ENCODE measurements around the gene SPRY4. TPM values are rescaled to one million over a fixed set of nuclear protein-coding genes. Genes with fewer than 3 reads are reported as not detected.

Gene SPRY4
- total and polyA plus RNA-seq, 2 of the 13 experiments (the other 11 are each of a cell fraction or from before 2014, with no cell fraction given), result 8.9 to 17.8 TPM

DNA sequence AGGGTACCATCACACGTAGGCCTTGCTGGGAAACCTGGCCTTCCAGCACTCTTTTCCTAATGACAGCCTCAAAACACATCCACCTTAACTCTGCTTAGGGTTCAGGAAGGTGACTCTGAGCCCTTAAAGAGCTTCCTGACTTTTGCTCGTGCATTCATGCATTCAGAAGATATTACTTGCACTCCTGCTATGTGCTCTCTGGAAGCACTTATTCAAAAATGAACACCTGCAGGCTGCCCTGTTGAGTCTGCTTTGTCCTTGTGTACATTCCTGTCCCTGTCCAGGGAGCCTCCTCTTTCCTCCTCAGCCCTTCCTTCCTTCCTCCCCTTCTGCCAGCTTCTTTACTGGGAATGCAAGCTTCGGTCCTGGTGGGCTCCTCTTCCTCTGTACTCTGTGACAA, 61.5 kb downstream of the SPRY4 start:
- no TSS peak for BruUV-seq (replicated peaks)
- no peak overlapping the region for H3K9ac ChIP-seq (ENCODE audit: insufficient read depth, low read depth, low read length)
- no peaks in the 10 kb centered on the region for H3K9me3 ChIP-seq (ENCODE audit: low read length)
- 21% methylated on average over 3 of the region's 3 CpGs for WGBS (ENCODE audit: low lambda C conversion rate)
- ChIA-PET POLR2A (interaction anchor here (0.6 to 1.0 kb wide), 2 partner anchors 17 to 105 kb away, joined by 3 read pairs; no protein-coding TSS in a partner anchor), CTCF (ENCODE audit: low intra/inter-chr PET ratio, low total read pairs) (no interaction called here)
- no peak overlapping the region for H3K4me3 ChIP-seq (replicated peaks in 1 of 3; ENCODE audit: insufficient read depth in 1 of 3, low read depth in 2 of 3, low read length in 3 of 3)
- DNase-seq (ENCODE audit: low spot score), result no peak
- H4K20me1 ChIP-seq (ENCODE audit: insufficient read depth, low read length), result no peaks in the 10 kb centered on the region
- peak; percentile 51 for ATAC-seq
- intact Hi-C loops (cut with micrococcal nuclease; ENCODE audit: unreplicated experiment), result no loop called here
- H3K4me1 ChIP-seq (ENCODE audit: insufficient read depth, low read length), result peaks cover 15% of the 10 kb centered on the region
- in situ Hi-C loops (cut with HindIII; ENCODE audit: extremely low pct_ligation_motif_present, low pct_unique_long_range_greater_than_20kb), result no loop called here
- H3K79me2 ChIP-seq (ENCODE audit: insufficient read depth, low read length), result no peaks in the 10 kb centered on the region
- H2AFZ ChIP-seq (ENCODE audit: low read length), result no peak overlapping the region
- no peak overlapping the region for H3K27ac ChIP-seq (ENCODE audit: extremely low read length, insufficient read depth, low read length)
- H3K27me3 ChIP-seq (ENCODE audit: control insufficient read depth in 1 of 2, insufficient read depth in 2 of 2, low read length in 2 of 2), result no peaks in the 10 kb centered on the region
- no peaks in the 10 kb centered on the region for H3K36me3 ChIP-seq (replicated peaks in 1 of 2; ENCODE audit: control insufficient read depth in 1 of 2, insufficient read depth in 2 of 2, low read length in 2 of 2)
- H3K4me2 ChIP-seq (ENCODE audit: low read depth, low read length), result peak overlapping the region; percentile 1; the same call in 1 of the 2 replicates
- no peak for FAIRE-seq
- TF ChIP-seq ARHGAP35 (CRISPR knock-in tag; IDR thresholded peaks at IDR 0.05; ENCODE audit: borderline replicate concordance) (no peak), HNF4G (IDR thresholded peaks at IDR 0.05; ENCODE audit: borderline replicate concordance, low read depth, low read length) (no peak), HNF4G (CRISPR knock-in tag; IDR thresholded peaks at IDR 0.05; ENCODE audit: borderline replicate concordance, low read depth) (no peak), ZNF790 (CRISPR knock-in tag; IDR thresholded peaks at IDR 0.05; ENCODE audit: borderline replicate concordance) (no peak), MTA1 (CRISPR knock-in tag; IDR thresholded peaks at IDR 0.05; ENCODE audit: borderline replicate concordance) (no peak), GATAD2A (CRISPR knock-in tag; IDR thresholded peaks at IDR 0.05) (no peak), ZNF251 (CRISPR knock-in tag; IDR thresholded peaks at IDR 0.05) (no peak), SMC3 (IDR thresholded peaks at IDR 0.05; ENCODE audit: low read length) (no peak), ZNF530 (CRISPR knock-in tag; IDR thresholded peaks at IDR 0.05; ENCODE audit: low read depth) (no peak), IKZF4 (CRISPR knock-in tag; IDR thresholded peaks at IDR 0.05; ENCODE audit: borderline replicate concordance, low read depth, not compliant biosample characterization) (no peak), JARID2 (CRISPR knock-in tag; IDR thresholded peaks at IDR 0.05; ENCODE audit: insufficient replicate concordance) (no peak), ZNF205 (CRISPR knock-in tag; IDR thresholded peaks at IDR 0.05) (no peak), ZNF720 (CRISPR knock-in tag; IDR thresholded peaks at IDR 0.05) (no peak)
- TF ChIP-seq, protein P1, sequence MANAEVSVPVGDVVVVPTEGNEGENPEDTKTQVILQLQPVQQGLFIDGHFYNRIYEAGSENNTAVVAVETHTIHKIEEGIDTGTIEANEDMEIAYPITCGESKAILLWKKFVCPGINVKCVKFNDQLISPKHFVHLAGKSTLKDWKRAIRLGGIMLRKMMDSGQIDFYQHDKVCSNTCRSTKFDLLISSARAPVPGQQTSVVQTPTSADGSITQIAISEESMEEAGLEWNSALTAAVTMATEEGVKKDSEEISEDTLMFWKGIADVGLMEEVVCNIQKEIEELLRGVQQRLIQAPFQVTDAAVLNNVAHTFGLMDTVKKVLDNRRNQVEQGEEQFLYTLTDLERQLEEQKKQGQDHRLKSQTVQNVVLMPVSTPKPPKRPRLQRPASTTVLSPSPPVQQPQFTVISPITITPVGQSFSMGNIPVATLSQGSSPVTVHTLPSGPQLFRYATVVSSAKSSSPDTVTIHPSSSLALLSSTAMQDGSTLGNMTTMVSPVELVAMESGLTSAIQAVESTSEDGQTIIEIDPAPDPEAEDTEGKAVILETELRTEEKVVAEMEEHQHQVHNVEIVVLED (CRISPR knock-in tag; IDR thresholded peaks at IDR 0.05; ENCODE audit: borderline replicate concordance), result no peak
- TF ChIP-seq, protein P2, sequence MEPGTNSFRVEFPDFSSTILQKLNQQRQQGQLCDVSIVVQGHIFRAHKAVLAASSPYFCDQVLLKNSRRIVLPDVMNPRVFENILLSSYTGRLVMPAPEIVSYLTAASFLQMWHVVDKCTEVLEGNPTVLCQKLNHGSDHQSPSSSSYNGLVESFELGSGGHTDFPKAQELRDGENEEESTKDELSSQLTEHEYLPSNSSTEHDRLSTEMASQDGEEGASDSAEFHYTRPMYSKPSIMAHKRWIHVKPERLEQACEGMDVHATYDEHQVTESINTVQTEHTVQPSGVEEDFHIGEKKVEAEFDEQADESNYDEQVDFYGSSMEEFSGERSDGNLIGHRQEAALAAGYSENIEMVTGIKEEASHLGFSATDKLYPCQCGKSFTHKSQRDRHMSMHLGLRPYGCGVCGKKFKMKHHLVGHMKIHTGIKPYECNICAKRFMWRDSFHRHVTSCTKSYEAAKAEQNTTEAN (CRISPR knock-in tag; conservative IDR thresholded peaks at IDR 0.05), result no peak
- TF ChIP-seq, protein P3, sequence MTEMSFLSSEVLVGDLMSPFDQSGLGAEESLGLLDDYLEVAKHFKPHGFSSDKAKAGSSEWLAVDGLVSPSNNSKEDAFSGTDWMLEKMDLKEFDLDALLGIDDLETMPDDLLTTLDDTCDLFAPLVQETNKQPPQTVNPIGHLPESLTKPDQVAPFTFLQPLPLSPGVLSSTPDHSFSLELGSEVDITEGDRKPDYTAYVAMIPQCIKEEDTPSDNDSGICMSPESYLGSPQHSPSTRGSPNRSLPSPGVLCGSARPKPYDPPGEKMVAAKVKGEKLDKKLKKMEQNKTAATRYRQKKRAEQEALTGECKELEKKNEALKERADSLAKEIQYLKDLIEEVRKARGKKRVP (CRISPR knock-in tag; IDR thresholded peaks at IDR 0.05), result no peak
- TF ChIP-seq, protein P4, sequence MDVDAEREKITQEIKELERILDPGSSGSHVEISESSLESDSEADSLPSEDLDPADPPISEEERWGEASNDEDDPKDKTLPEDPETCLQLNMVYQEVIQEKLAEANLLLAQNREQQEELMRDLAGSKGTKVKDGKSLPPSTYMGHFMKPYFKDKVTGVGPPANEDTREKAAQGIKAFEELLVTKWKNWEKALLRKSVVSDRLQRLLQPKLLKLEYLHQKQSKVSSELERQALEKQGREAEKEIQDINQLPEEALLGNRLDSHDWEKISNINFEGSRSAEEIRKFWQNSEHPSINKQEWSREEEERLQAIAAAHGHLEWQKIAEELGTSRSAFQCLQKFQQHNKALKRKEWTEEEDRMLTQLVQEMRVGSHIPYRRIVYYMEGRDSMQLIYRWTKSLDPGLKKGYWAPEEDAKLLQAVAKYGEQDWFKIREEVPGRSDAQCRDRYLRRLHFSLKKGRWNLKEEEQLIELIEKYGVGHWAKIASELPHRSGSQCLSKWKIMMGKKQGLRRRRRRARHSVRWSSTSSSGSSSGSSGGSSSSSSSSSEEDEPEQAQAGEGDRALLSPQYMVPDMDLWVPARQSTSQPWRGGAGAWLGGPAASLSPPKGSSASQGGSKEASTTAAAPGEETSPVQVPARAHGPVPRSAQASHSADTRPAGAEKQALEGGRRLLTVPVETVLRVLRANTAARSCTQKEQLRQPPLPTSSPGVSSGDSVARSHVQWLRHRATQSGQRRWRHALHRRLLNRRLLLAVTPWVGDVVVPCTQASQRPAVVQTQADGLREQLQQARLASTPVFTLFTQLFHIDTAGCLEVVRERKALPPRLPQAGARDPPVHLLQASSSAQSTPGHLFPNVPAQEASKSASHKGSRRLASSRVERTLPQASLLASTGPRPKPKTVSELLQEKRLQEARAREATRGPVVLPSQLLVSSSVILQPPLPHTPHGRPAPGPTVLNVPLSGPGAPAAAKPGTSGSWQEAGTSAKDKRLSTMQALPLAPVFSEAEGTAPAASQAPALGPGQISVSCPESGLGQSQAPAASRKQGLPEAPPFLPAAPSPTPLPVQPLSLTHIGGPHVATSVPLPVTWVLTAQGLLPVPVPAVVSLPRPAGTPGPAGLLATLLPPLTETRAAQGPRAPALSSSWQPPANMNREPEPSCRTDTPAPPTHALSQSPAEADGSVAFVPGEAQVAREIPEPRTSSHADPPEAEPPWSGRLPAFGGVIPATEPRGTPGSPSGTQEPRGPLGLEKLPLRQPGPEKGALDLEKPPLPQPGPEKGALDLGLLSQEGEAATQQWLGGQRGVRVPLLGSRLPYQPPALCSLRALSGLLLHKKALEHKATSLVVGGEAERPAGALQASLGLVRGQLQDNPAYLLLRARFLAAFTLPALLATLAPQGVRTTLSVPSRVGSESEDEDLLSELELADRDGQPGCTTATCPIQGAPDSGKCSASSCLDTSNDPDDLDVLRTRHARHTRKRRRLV (CRISPR knock-in tag; IDR thresholded peaks at IDR 0.05), result no peak

All from HepG2 (cell line).